HTR-8/SVneo (cell line): ENCODE results near the gene TIFAB.

Experiments
- DNase-seq: peaks from one replicate; pipeline ENCODE4 v3.0.0; 2011; ENCODE audit warnings: low spot score, mixed read lengths; ENCODE audit not compliant: insufficient read length
- FAIRE-seq: peaks from 2 replicates; lab custom pipeline; 2011; peaks lifted over from hg19 to GRCh38; lab: Jason Lieb, UNC

The TIFAB gene

GRCh38 chr5:135461481-135462151 is 9.5 kb upstream of the TIFAB start:
- DNase-seq (no peak), FAIRE-seq (no peak)

GRCh38 chr5:135460246-135461033 is 8.3 kb upstream of the TIFAB start:
- no peak for FAIRE-seq
- no peak for DNase-seq

GRCh38 chr5:135458921-135459331 is 6.8 kb upstream of the TIFAB start:
- no peak for FAIRE-seq
- peak; percentile 52 for DNase-seq

GRCh38 chr5:135458356-135458755 is 6.2 kb upstream of the TIFAB start:
- FAIRE-seq (no peak), DNase-seq (no peak)

- peak; percentile 69 for FAIRE-seq
- DNase-seq = peak; percentile 67
These were observed 5.4 kb upstream of the TIFAB start for GRCh38 chr5:135457424-135458071.

GRCh38 chr5:135456238-135457099 is 4.3 kb upstream of the TIFAB start:
- FAIRE-seq (peak; percentile 70), DNase-seq (peak; percentile 39)

- FAIRE-seq (no peak), DNase-seq (no peak)
These were observed 3.7 kb upstream of the TIFAB start for GRCh38 chr5:135455876-135456237.

GRCh38 chr5:135454946-135455345 is 2.8 kb upstream of the TIFAB start:
- FAIRE-seq (no peak), DNase-seq (no peak)

GRCh38 chr5:135453613-135454012 is 1.5 kb upstream of the TIFAB start:
- DNase-seq (no peak), FAIRE-seq (no peak)

- DNase-seq (no peak), FAIRE-seq (no peak)
These were observed 400 bp downstream of the TIFAB start for GRCh38 chr5:135451581-135452320.

GRCh38 chr5:135450952-135451351 is 1.2 kb downstream of the TIFAB start:
- DNase-seq (no peak), FAIRE-seq (no peak)

GRCh38 chr5:135450336-135450735 is 1.8 kb downstream of the TIFAB start:
- DNase-seq (no peak), FAIRE-seq (no peak)

GRCh38 chr5:135449644-135450043 is 2.5 kb downstream of the TIFAB start:
- FAIRE-seq (no peak), DNase-seq (no peak)

- FAIRE-seq = no peak
- no peak for DNase-seq
These were observed 3.2 kb downstream of the TIFAB start for GRCh38 chr5:135448791-135449507.

GRCh38 chr5:135448071-135448739 is 3.9 kb downstream of the TIFAB start:
- DNase-seq (no peak), FAIRE-seq (no peak)

GRCh38 chr5:135447298-135447929 is 4.7 kb downstream of the TIFAB start, which contains the start of gene DCANP1:
TSS of gene DCANP1 (minus strand) at chr5:135447348. CDS start at chr5:135447108, 240 bp downstream.
- FAIRE-seq = no peak
- DNase-seq = no peak

GRCh38 chr5:135446615-135447014 is 5.5 kb downstream of the TIFAB start:
- DNase-seq (no peak), FAIRE-seq (no peak)

GRCh38 chr5:135446206-135446605 is 5.9 kb downstream of the TIFAB start:
- no peak for FAIRE-seq
- DNase-seq = no peak
